ENCODE results near the gene NPL. TPM values are rescaled to one million over a fixed set of nuclear protein-coding genes. Genes with fewer than 3 reads are reported as not detected.

NPL gene
- total and polyA plus RNA-seq, 2 experiments from 2014 or later = 3.0 to 5.0 TPM

DNA sequence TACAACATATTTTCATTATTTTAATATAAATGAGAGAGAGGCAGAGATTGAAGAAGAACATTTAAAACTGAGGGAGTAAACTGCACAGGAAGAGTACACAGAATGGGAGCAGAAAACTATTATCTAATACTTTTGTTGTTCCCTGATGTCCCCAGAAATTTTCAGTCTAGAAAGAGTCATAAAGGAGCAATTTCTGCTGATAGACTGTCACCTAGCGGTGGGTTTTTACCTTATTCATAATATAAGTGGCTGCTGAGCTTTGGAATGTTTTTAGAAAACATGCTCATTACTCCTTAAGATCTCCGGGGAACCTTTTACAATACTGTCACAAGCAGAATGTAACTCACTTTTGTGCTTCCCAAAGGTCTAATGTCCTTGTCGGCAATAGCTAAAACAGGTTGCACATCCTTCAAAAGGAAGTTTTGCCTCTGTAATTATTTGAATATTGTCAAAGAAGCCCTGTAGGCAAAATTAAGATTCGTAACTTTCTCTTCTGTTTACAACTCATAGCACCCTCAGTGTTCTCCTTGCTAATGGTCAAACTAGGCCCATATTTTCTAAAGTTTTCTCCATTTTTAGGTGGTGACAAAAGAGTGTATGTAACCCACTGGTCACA lies 4.9 kb upstream of the NPL start:
- Histone ChIP-seq H3K9me3 (ENCODE audit: low read depth) (no peaks in the 10 kb centered on the region), H3K79me2 (ENCODE audit: insufficient read depth) (no peaks in the 10 kb centered on the region), H3K4me2 (ENCODE audit: unreplicated experiment) (no peak overlapping the region), H3K4me1 (ENCODE audit: insufficient read depth) (no peaks in the 10 kb centered on the region), H3K4me3 (no peak overlapping the region), H4K20me1 (ENCODE audit: insufficient read depth) (no peaks in the 10 kb centered on the region), H3K36me3 (ENCODE audit: low read depth) (no peaks in the 10 kb centered on the region), H3K27ac (no peak overlapping the region), H3K9ac (no peak overlapping the region), H3F3A (ENCODE audit: insufficient read depth) (no peaks in the 10 kb centered on the region), H3K27me3 (replicated peaks; ENCODE audit: insufficient read depth) (no peaks in the 10 kb centered on the region), H2AFZ (peak overlapping the region; percentile 49; the same call in 1 of the 2 replicates), H3K9me2 (ENCODE audit: insufficient read depth) (no peaks in the 10 kb centered on the region)
- TF ChIP-seq EZH2phosphoT487 (IDR thresholded peaks at IDR 0.05; ENCODE audit: insufficient read depth, low read depth) = no peak
- 25% methylated on average over 4 of the region's 4 CpGs for WGBS, 2 experiments (ENCODE audit: low coverage in 1 of 2, low lambda C conversion rate in 2 of 2, missing lambda C conversion rate in 2 of 2)
- in situ Hi-C loops (cut with MboI) = loop anchor here (5.0 to 25.0 kb wide), 3 partner anchors 187 to 697 kb away; no protein-coding TSS in a partner anchor
- DNase-seq = peak; percentile 77

DNA sequence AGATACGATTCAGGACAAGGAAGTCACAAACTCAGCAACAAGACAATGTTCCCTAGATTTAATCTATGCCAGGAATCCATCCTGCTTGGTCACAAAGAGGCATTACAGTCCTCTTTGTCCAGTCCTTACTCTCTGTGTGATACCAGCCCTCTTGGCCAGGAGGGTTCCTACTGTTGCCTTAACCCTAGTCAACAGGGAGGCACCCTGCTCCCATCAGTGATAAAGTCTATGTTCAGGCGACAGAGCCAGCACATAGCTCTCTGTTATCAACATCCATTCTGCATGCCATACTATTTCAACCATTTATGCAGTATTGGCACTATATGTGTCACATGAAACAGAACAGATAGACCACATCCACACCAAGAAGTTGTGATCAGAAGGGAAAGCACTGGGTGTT lies 4.4 kb upstream of the NPL start:
- Histone ChIP-seq H3F3A (ENCODE audit: insufficient read depth) (no peaks in the 10 kb centered on the region), H3K9me2 (ENCODE audit: insufficient read depth) (no peaks in the 10 kb centered on the region), H3K27me3 (replicated peaks; ENCODE audit: insufficient read depth) (no peaks in the 10 kb centered on the region), H3K9me3 (ENCODE audit: low read depth) (no peaks in the 10 kb centered on the region), H3K79me2 (ENCODE audit: insufficient read depth) (no peaks in the 10 kb centered on the region), H3K36me3 (ENCODE audit: low read depth) (no peaks in the 10 kb centered on the region), H4K20me1 (ENCODE audit: insufficient read depth) (no peaks in the 10 kb centered on the region), H3K4me3 (no peak overlapping the region), H2AFZ (no peak overlapping the region), H3K4me1 (ENCODE audit: insufficient read depth) (no peaks in the 10 kb centered on the region), H3K9ac (no peak overlapping the region), H3K27ac (no peak overlapping the region), H3K4me2 (ENCODE audit: unreplicated experiment) (no peak overlapping the region)
- WGBS, 2 experiments (ENCODE audit: low coverage in 1 of 2, low lambda C conversion rate in 2 of 2, missing lambda C conversion rate in 2 of 2) = 78 to 83% methylated on average over 2 of the region's 2 CpGs
- no peak for DNase-seq
- in situ Hi-C loops (cut with MboI) = loop anchor here (25.0 kb wide), 1 partner anchor 698 kb away; no protein-coding TSS in a partner anchor
- TF ChIP-seq EZH2 (IDR thresholded peaks at IDR 0.05; ENCODE audit: insufficient read depth, poor library complexity, severe bottlenecking) (no peak), EZH2phosphoT487 (IDR thresholded peaks at IDR 0.05; ENCODE audit: insufficient read depth, low read depth) (no peak)

DNA sequence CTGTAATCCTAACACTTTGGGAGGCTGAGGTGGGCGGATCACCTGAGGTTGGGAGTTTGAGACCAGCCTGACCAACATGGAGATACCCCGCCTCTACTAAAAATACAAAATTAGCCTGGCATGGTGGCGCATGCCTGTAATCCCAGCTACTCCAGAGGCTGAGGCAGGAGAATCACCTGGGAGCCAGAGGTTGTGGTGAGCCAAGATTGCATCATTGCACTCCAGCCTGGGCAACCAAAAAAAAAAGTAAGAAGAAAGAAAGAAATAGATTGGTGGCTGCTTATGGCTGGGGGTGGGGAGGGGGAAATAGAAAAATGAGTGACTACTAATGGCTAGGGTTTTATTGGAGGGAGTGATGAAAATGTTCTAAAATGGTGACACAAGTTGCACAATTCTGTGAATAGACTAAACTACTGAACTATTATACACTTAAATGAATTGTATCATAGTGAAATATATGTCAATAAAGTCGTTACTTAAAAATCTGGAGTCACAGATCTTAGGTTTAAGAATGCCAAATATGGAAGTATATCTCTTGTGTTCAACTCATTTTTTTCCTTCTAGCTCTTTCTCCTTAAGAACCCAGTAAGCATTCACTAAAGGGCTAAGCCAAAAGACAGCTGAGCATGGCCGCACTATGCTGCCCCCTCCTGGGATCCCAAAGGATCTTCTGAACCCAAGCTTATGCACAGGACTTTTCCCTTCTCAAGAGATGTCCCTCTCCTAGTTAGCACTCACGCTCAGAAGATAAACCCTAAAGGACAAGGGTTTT lies 3.2 kb upstream of the NPL start:
- no peaks in the 10 kb centered on the region for H3K9me2 ChIP-seq (ENCODE audit: insufficient read depth)
- H3K4me1 ChIP-seq (ENCODE audit: insufficient read depth) = no peaks in the 10 kb centered on the region
- WGBS, 2 experiments (ENCODE audit: low coverage in 1 of 2, low lambda C conversion rate in 2 of 2, missing lambda C conversion rate in 2 of 2) = 54 to 59% methylated on average over 6 of the region's 6 CpGs
- H4K20me1 ChIP-seq (ENCODE audit: insufficient read depth) = no peaks in the 10 kb centered on the region
- H3F3A ChIP-seq (ENCODE audit: insufficient read depth) = no peaks in the 10 kb centered on the region
- H3K4me3 ChIP-seq = no peak overlapping the region
- no peak overlapping the region for H3K9ac ChIP-seq
- H3K27ac ChIP-seq = no peak overlapping the region
- H3K4me2 ChIP-seq (ENCODE audit: unreplicated experiment) = no peak overlapping the region
- no peak overlapping the region for H2AFZ ChIP-seq
- H3K9me3 ChIP-seq (ENCODE audit: low read depth) = no peaks in the 10 kb centered on the region
- in situ Hi-C loops (cut with MboI) = loop anchor here (25.0 kb wide), 1 partner anchor 699 kb away; no protein-coding TSS in a partner anchor
- no peaks in the 10 kb centered on the region for H3K27me3 ChIP-seq (replicated peaks; ENCODE audit: insufficient read depth)
- no peaks in the 10 kb centered on the region for H3K79me2 ChIP-seq (ENCODE audit: insufficient read depth)
- peak; percentile 83 for DNase-seq
- H3K36me3 ChIP-seq (ENCODE audit: low read depth) = no peaks in the 10 kb centered on the region
- TF ChIP-seq EZH2phosphoT487 (IDR thresholded peaks at IDR 0.05; ENCODE audit: insufficient read depth, low read depth) (no peak), EZH2 (IDR thresholded peaks at IDR 0.05; ENCODE audit: insufficient read depth, poor library complexity, severe bottlenecking) (no peak)

DNA sequence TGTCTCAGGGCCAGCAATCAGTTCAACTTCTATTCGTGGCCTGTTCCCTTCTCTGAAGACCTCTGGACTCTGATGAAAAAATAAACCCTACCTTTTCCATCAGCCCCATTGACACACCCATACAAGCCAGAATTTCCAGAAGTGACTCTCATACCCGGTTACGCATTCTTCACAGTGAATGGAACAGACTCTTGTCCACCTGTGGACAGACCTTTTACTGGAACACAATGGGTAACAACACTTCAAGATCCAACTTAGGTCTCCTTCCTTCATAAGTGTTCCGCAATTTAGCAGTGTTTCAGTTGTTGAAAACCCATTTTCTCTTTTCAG lies 2.6 kb upstream of the NPL start:
- Histone ChIP-seq H2AFZ (no peak overlapping the region), H3K27me3 (replicated peaks; ENCODE audit: insufficient read depth) (no peaks in the 10 kb centered on the region), H3K9ac (no peak overlapping the region), H3K27ac (no peak overlapping the region), H3K4me2 (ENCODE audit: unreplicated experiment) (no peak overlapping the region), H3K9me2 (ENCODE audit: insufficient read depth) (no peaks in the 10 kb centered on the region), H3K4me3 (no peak overlapping the region), H3K4me1 (ENCODE audit: insufficient read depth) (no peaks in the 10 kb centered on the region), H3K9me3 (ENCODE audit: low read depth) (no peaks in the 10 kb centered on the region), H3F3A (ENCODE audit: insufficient read depth) (no peaks in the 10 kb centered on the region), H3K36me3 (ENCODE audit: low read depth) (no peaks in the 10 kb centered on the region), H4K20me1 (ENCODE audit: insufficient read depth) (no peaks in the 10 kb centered on the region), H3K79me2 (ENCODE audit: insufficient read depth) (no peaks in the 10 kb centered on the region)
- in situ Hi-C loops (cut with MboI) = loop anchor here (25.0 kb wide), 1 partner anchor 700 kb away; no protein-coding TSS in a partner anchor
- TF ChIP-seq EZH2phosphoT487 (IDR thresholded peaks at IDR 0.05; ENCODE audit: insufficient read depth, low read depth) = no peak
- DNase-seq = no peak
- 62 to 67% methylated on average over 4 of the region's 4 CpGs for WGBS, 2 experiments (ENCODE audit: low coverage in 1 of 2, low lambda C conversion rate in 2 of 2, missing lambda C conversion rate in 2 of 2)

Measured in GM23248 (cell line).